ENCODE data around the gene ASB2. TPM values are rescaled to one million over a fixed set of nuclear protein-coding genes. Genes with fewer than 3 reads are reported as not detected.

The ASB2 gene
- total RNA-seq, 1 experiment from 2014 or later: not detected

DNA sequence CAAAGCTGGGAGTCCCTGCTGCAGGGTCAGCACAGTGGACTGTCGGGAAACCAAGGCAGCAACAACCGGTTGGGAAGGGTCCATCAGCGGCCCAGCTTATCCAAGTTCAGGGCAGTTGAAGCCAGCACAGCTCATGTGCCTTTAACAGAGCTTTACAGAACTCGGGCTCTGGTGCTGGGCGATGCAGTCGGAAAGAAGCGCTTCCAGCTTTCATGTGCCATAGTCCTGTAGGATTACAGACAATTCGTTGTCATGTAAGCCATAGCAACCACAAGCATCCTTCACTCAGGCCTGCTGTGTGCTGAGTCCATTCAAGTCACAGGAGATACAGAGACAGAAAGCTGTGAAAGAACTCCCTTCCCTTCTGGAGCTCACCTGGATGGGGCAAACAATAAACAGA is 52.7 kb downstream of the ASB2 start:
- Histone ChIP-seq H3K4me3 (no peak overlapping the region), H4K20me1 (ENCODE audit: insufficient read depth) (no peaks in the 10 kb centered on the region), H3K79me2 (ENCODE audit: low read depth) (no peaks in the 10 kb centered on the region), H3K27me3 (ENCODE audit: insufficient read depth, low read depth) (peaks cover 28% of the 10 kb centered on the region), H3K27ac (no peak overlapping the region), H3K9me2 (ENCODE audit: insufficient read depth) (no peaks in the 10 kb centered on the region), H3K36me3 (ENCODE audit: low read depth) (no peaks in the 10 kb centered on the region), H2AFZ (no peak overlapping the region), H3K4me2 (no peak overlapping the region), H3F3A (ENCODE audit: insufficient read depth, low read depth) (no peaks in the 10 kb centered on the region), H3K4me1 (replicated peaks; ENCODE audit: insufficient read depth) (no peaks in the 10 kb centered on the region), H3K9me3 (ENCODE audit: insufficient read depth, low read depth) (no peaks in the 10 kb centered on the region)
- DNase-seq: no peak
- intact Hi-C loops (cut with micrococcal nuclease; ENCODE audit: unreplicated experiment): no loop called here
- BruUV-seq (replicated peaks): no TSS peak
- TF ChIP-seq, protein P1, sequence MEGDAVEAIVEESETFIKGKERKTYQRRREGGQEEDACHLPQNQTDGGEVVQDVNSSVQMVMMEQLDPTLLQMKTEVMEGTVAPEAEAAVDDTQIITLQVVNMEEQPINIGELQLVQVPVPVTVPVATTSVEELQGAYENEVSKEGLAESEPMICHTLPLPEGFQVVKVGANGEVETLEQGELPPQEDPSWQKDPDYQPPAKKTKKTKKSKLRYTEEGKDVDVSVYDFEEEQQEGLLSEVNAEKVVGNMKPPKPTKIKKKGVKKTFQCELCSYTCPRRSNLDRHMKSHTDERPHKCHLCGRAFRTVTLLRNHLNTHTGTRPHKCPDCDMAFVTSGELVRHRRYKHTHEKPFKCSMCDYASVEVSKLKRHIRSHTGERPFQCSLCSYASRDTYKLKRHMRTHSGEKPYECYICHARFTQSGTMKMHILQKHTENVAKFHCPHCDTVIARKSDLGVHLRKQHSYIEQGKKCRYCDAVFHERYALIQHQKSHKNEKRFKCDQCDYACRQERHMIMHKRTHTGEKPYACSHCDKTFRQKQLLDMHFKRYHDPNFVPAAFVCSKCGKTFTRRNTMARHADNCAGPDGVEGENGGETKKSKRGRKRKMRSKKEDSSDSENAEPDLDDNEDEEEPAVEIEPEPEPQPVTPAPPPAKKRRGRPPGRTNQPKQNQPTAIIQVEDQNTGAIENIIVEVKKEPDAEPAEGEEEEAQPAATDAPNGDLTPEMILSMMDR (conservative IDR thresholded peaks at IDR 0.05): no peak
- CTCF ChIA-PET: no interaction called here
- POLR2A ChIA-PET (ENCODE audit: unreplicated experiment): no interaction called here

- H3K9me2 ChIP-seq (ENCODE audit: insufficient read depth): no peaks in the 10 kb centered on the region
- POLR2A ChIA-PET (ENCODE audit: unreplicated experiment): no interaction called here
- no peaks in the 10 kb centered on the region for H3K36me3 ChIP-seq (ENCODE audit: low read depth)
- H3F3A ChIP-seq (ENCODE audit: insufficient read depth, low read depth): no peaks in the 10 kb centered on the region
- intact Hi-C loops (cut with micrococcal nuclease; ENCODE audit: unreplicated experiment): no loop called here
- H3K4me3 ChIP-seq: no peak overlapping the region
- no peaks in the 10 kb centered on the region for H3K79me2 ChIP-seq (ENCODE audit: low read depth)
- H3K27me3 ChIP-seq (ENCODE audit: insufficient read depth, low read depth): peaks cover 40% of the 10 kb centered on the region
- CTCF ChIA-PET: no interaction called here
- BruUV-seq (replicated peaks): no TSS peak
- H3K9me3 ChIP-seq (ENCODE audit: insufficient read depth, low read depth): no peaks in the 10 kb centered on the region
- TF ChIP-seq EZH2 (IDR thresholded peaks at IDR 0.05; ENCODE audit: low read depth): no peak
- TF ChIP-seq, protein P1 (conservative IDR thresholded peaks at IDR 0.05): no peak
- no peak overlapping the region for H3K27ac ChIP-seq
- no peak overlapping the region for H3K4me2 ChIP-seq
- no peak overlapping the region for H2AFZ ChIP-seq
- no peaks in the 10 kb centered on the region for H3K4me1 ChIP-seq (replicated peaks; ENCODE audit: insufficient read depth)
- no peaks in the 10 kb centered on the region for H4K20me1 ChIP-seq (ENCODE audit: insufficient read depth)
- DNase-seq: no peak
Measured at GRCh38 chr14:93921001-93921806, 55.2 kb downstream of the ASB2 start.

DNA sequence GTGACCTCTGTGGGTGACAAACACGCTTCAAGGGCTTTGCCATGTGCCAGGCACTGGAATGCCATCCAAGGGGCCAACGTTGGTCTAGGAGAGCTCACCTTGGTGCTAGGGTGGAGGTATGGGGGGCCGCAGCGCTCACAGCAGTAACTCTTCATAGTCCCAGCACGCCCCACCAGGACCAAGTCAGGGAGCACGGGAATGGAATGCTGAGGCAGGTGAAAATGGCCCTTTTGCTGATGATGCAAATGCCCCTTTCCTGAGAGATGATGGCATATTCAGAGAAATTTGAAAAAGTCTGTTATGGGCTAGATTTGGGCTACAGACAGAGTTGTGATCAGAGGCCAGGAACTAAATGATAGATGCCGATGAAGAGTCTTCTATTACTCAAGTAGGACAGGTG is 59.2 kb downstream of the ASB2 start:
- H4K20me1 ChIP-seq (ENCODE audit: insufficient read depth): no peaks in the 10 kb centered on the region
- no peak overlapping the region for H2AFZ ChIP-seq
- BruUV-seq (replicated peaks): no TSS peak
- no peaks in the 10 kb centered on the region for H3K9me2 ChIP-seq (ENCODE audit: insufficient read depth)
- intact Hi-C loops (cut with micrococcal nuclease; ENCODE audit: unreplicated experiment): no loop called here
- no peaks in the 10 kb centered on the region for H3F3A ChIP-seq (ENCODE audit: insufficient read depth, low read depth)
- no peak for DNase-seq
- no peak overlapping the region for H3K4me3 ChIP-seq
- no peaks in the 10 kb centered on the region for H3K36me3 ChIP-seq (ENCODE audit: low read depth)
- H3K27ac ChIP-seq: no peak overlapping the region
- no peaks in the 10 kb centered on the region for H3K79me2 ChIP-seq (ENCODE audit: low read depth)
- POLR2A ChIA-PET (ENCODE audit: unreplicated experiment): no interaction called here
- no peak for TF ChIP-seq EZH2 (IDR thresholded peaks at IDR 0.05; ENCODE audit: low read depth)
- TF ChIP-seq, protein P1 (conservative IDR thresholded peaks at IDR 0.05): no peak
- H3K4me1 ChIP-seq (replicated peaks; ENCODE audit: insufficient read depth): no peaks in the 10 kb centered on the region
- H3K4me2 ChIP-seq: no peak overlapping the region
- peaks cover 26% of the 10 kb centered on the region; the same call in 1 of the 2 replicates for H3K27me3 ChIP-seq (ENCODE audit: insufficient read depth, low read depth)
- H3K9me3 ChIP-seq (ENCODE audit: insufficient read depth, low read depth): no peaks in the 10 kb centered on the region
- CTCF ChIA-PET: no interaction called here

All from PC-9 (cell line).